GM21360 (cell line): Measurements from ENCODE around the gene NCS1.

Source experiments
- ATAC-seq: cut with Tn5 transposase; IDR thresholded peaks from one replicate; pipeline ENCODE4 v1.9.1; 2021; ENCODE audit warnings: mild to moderate bottlenecking, moderate library complexity; ENCODE audit not compliant: unreplicated experiment

NCS1 gene

DNA sequence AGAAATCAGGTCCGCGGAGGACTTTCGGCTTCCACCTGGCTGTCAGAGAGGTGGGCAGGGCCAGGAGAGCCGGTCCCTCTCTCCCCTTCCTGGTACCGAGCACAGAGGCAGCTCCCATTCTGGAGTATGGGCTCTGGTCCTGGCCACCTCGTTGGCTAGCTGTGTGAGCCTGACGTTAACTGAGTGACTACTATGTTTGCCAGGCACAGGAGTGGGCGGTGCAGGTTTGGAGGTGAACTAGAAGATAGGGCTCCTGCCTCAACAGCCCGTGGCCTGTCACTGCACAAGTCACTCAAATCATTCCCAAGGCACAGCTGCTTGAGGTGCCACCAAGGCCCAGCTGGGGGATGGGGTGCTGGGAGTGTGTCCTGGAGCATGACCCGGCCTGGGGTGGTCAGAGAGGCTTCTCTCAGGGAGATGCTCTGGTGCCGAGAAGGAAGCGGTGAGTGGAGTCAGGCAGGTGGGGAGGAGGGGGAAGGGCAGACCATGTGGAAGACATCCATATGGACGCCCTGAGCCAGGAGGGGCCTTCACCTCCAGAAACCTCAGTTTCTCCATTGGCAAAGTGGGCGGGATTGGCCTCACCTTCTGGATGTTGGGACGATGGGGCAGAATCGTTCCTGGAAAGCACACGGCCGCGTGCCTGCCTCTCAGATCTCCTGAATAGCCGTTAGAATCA lies 39.5 kb downstream of the NCS1 start:
- no peak for ATAC-seq

DNA sequence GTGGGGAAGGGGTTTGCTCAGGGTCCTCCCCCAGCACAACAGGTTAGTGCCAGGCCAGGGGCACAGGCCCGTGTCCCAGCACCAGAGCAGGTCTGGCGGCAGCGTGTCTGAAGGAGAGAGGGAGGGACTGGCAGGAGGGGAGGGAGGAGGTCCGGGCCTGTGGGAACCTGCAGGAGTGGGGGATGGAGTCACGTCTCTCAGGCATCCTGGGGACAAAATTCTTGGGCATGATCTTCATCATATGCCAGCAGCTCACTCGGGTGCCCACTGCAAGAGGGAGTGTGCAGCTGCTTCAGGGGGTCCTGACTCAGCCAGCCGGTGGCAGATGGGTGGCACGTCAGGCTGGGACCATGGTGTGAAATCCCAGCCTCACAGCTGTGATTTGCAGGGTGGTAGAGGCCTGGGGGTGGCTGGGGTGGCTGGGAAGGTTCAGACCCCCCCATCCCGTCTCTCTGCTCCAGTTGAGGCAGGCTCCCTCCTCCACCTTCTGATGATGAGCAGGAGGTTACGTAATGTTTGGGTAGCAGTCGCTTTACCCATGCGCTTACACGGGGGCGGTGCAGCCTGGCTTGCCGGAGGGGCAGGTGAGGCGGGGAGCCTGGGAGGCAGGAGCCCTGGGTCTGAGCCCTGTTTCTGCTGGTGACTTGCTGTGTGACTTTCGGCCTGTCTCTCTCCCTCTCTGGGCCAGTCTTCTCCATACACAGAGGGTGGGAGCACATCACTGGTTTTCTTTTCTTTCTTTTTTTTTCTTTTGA lies 40.5 kb downstream of the NCS1 start:
- ATAC-seq, result no peak

DNA sequence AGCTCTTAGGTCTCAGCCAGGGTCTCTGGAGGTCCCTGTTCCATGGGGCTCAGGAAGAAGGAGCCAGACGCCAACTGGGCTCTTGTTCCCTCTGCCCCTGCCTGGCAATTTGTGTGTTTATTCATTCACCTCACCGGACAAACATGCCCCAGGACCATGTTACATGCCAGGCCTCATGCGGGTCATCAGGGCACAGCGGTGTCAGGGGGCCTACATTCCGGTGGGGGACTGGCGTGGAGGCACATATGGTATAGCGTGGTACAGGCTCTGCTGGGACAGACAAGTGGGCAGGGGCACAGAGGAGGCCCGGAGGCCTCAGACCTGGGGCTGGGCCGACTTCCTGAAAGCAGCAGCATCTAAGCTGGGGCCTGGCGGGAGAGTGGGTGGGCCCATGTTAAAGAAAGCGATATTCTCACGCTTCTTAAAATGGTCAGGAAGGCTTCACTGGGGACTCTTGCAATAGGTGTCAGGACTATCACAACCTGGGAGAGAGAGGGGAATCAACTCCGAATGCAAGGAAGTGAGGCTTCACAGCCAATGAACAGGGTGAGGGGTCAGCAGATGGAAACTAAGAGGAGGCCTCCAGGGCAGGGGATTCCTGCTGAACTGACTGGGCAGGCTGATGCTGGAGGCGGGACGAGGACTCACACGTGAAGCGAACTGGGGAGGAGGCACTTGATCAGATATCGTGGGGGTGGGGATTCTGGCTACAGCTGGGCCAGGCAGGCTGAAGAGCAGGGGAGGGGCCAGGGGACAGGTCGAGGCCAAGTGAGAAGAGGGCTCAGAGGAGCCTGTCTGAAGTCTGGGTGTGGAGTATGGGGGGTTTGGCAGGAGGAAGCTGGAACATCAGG lies 41.9 kb downstream of the NCS1 start:
- no peak for ATAC-seq

DNA sequence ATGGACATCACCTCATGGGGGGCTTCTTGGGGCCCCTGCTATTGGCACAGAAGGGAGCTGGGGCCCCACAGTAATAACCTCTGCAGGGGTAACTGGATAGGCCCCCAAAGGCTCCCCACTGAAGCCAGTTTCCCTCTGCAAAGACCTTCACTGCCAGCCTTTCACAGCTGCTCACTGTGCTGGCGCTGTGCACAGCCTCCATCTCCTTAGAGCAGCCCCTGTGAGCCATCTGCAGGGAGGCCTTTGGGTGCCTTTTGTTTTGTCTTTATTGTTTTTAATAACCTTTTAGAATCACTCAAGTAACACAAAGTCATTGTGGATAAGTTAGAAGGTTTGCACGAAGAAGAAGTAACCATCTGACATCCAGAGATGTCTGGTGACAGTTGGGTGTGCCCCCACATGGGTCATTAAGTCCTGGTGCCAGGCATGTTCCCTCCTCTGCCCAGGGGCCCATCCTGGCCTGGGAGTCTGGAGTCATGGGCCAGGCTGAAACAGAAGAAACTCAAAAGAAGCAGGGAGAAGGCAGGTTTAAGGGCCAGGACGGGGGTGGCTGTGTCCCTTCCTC lies 42.7 kb downstream of the NCS1 start:
- no peak for ATAC-seq

- no peak for ATAC-seq
Observed at GRCh38 chr9:130215341-130216119, 43.3 kb downstream of the NCS1 start.

- no peak for ATAC-seq
Observed at GRCh38 chr9:130217838-130218237, 45.6 kb downstream of the NCS1 start.

DNA sequence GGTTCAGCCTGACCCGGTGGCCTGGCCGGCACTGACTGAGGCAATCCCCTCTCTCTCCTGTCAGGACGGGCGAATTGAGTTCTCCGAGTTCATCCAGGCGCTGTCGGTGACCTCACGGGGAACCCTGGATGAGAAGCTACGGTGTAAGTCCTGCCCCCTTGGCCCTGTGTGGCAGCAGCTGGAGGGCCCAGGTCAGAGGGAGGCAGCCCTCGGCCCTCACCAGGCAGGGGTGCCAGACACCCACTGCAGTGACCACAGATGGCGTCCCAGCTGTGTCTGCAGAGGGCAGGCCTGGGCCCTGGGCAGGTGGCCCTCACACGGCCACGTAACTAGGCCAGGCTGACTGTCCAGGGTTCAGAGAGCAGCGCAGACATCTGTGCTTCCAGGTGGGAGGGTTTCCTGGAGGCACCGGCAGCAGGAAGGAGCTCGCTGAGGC lies 47.5 kb downstream of the NCS1 start:
- no peak for ATAC-seq

DNA sequence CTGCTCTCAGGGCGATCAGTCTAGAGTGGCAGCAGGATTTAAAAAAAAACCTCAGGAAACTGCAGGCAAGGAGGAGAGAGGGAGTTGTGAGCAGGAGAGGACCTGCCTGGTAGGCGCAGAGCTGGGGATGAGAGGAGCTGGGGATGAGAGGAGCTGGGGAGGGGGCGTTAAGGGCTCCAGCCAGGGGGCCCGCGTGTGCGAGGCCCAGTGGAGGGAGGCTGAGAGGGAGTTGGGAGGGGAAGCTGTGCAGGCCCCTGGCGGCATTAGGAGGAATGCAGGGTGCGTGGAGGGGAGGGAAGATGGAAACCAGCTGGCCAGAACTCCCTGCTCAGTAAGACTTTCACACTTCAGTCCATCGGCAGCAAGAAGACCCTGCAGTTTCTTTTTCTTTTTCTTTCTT lies 48.1 kb downstream of the NCS1 start:
- no peak for ATAC-seq

DNA sequence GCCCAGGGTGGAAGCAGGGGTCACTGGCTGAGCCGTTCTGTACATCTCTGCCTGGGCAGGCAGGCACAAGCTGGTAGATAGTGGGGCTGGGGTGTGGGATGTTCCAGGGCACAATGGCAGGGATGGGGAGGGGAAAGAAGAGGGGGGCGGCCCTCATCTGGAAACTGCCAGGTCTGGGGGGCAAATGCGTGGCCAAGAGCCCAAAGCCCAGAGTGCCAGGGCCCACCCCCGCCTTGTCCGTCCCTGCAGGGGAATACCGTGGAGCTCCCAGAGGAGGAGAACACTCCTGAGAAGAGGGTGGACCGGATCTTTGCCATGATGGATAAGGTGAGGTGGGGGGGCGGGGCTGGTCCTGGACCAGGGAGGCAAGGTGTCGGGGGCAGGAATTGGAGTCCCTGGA lies 50.6 kb downstream of the NCS1 start:
- no peak for ATAC-seq

DNA sequence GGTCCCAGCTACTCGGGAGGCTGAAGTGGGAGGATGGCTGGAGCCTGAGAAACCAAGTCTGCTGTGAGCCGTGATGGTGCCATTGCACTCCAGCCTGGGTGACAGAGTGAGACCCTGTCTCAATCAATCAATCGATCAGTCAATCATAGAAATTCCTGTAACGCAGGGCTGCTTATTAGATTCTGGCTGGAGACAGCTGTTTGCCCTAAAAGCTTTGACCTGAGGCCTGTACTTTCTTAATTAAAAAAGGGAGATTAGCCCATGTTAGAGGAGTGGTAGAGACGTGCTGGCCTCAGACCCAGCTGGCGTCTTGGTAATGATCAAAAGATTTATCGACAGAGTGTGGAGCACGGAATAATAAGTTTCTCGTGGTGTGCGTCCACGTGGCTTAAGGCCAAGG lies 52.9 kb downstream of the NCS1 start:
- ATAC-seq, result no peak

GRCh38 chr9:130225586-130225985 lies 53.4 kb downstream of the NCS1 start:
- no peak for ATAC-seq

DNA sequence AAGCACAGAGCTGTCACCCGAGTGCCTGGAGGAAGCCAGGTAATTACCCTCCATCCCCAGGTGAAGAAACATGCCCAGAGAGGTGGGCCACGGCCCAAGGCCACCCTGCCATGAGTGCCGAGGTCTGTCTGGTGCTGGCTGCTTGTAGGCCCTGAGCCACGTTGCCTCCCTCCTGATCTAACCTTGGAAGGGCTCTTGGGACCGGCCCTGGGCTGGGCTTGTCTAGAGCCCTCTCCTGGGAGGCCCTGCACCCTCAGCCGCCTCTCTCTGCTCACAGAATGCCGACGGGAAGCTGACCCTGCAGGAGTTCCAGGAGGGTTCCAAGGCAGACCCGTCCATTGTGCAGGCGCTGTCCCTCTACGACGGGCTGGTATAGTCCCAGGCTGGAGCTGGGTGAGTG lies 53.9 kb downstream of the NCS1 start:
- no peak for ATAC-seq

GRCh38 chr9:130227833-130228232 lies 55.6 kb downstream of the NCS1 start:
- no peak for ATAC-seq

DNA sequence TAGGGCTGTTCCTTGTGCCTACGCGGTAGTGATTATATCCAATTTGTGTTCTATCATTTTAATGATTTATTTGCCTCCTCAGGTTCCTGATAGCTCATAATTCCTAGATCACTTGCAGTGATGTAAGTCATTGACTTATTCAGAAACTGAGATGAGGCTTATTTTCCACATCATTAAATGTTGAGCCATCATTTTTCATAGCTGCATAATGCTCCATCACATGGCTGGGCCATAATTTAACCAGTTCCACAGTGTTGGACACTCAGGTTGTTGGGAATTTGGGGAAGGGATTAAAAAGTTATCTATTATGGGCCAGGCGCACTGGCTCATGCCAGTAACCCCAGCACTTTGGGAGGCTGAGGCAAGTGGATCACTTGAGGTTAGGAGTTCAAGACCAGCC lies 57.6 kb downstream of the NCS1 start:
- ATAC-seq, result no peak

DNA sequence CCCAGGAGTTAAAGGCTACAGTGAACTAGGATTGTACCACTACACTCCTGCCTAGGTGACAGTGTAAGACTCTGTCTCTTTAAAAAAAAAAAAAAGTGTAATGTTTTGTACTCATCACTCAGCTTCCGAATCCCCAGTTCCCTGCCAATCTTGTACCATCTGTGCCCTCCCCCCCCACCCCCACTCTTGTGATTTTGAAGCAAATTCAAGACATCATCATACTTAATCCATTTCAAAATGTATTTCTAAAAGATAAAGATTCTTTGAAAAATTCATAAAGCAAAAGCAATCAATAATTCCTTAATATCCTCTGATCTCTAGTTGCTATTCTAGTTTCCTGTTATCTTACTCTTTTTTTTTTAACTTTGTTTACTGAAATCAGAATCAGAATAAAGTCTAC lies 58.4 kb downstream of the NCS1 start:
- no peak for ATAC-seq

DNA sequence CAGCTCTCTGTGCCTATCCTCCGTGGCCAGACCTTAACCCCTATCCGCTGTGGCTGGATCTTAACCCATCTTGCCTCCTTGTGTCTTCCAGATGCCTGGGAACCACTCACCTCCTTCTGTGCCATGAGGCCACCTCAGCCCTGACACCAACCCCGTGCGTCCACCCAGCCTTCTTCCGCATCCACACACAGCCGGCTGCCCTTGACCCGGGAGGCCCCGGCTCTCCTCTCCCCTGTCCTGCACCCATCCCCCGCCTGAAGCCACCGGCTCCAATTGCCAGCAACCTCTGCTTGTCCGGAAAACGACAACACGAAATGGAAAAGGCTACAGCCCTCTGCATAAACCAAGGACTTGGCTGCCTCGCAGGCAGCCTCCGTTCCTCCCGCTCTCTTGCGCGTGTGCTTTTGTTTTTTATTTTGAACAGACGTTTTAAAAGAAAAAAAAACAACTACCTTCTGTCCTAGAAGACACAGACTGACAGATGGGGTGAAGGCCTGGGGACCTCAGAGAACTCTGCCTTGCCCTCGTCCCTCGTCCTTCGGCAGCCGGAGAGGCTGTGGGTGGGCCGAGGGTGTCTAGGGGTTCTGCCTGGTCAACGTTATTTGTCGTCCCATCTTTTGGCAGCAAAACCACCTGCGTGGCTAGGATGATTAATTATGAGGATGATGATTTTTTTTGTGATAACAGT lies 60.8 kb downstream of the NCS1 start:
- ATAC-seq, result no peak

- ATAC-seq, result no peak
Observed at GRCh38 chr9:130233587-130233945, 61.4 kb downstream of the NCS1 start.

DNA sequence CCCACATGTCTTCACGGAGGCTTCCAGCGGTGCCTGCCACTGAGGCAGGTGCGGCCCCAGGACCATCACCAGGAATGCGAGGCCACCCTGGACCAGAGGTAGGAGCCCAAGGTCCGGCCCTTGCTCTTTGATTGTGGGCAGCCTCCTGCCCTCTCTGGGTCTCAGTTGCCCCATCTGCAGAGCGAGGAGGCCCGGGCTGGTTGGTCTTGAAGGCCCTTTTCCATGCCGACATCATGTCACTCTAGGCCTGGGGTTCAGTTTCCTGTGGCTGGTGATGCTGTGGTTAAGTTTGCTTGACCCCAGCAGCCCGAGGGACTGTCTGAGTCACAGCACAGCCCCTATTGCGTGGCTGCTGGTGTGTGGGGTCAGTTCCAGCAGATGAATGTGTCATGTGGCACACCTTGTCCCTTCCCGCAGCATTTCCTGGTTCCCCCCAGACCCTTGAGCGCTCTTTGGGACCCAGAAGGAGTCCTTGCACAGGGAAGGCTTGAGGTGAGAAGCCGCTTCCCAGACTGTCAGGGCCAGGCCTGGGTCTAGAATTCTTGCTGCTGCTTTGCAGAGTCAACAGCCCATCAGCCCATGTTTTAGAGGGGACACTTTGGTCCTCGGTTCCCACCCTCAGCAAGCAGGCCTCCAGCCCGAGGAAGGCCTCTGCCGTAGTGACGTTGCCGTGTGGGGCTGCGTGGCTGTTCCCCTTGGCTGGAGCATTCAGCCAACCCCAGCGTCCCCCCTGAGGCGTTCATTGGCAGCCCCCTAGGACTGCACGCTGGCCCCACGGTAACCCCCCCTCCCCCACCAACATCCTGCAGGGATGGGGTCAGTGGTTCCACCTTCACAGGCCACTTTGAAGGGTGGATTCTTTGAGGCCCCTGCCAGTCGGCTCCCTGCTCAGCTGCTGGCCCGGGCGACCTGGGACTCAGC lies 62.4 kb downstream of the NCS1 start:
- ATAC-seq, result no peak
